ENCODE results near the gene CEP120. TPM values are rescaled to one million over a fixed set of nuclear protein-coding genes. Genes with fewer than 3 reads are reported as not detected.

The CEP120 gene
- total and polyA plus RNA-seq, 2 experiments from 2014 or later, result 4.9 to 16.3 TPM

DNA sequence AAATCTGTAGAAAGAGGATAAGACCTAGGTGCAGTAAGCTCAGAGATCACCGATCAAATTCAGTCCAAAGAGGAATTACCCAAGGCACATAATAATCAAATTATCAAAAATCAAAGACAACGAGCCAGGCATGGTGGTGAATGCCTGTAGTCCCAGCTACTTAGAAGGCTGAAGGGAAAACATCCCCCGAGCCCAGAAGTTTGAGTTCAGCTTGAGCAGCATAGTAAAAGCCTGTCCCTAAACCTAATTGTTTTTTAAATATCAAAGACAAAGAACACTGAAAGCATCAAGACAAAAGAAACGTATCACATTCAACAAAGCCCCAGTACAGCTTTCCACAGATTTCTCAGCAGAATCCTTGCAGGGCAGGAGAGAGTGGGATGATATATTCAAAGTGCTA, 122.9 kb downstream of the CEP120 start (continued):
- TF ChIP-seq, protein P1, sequence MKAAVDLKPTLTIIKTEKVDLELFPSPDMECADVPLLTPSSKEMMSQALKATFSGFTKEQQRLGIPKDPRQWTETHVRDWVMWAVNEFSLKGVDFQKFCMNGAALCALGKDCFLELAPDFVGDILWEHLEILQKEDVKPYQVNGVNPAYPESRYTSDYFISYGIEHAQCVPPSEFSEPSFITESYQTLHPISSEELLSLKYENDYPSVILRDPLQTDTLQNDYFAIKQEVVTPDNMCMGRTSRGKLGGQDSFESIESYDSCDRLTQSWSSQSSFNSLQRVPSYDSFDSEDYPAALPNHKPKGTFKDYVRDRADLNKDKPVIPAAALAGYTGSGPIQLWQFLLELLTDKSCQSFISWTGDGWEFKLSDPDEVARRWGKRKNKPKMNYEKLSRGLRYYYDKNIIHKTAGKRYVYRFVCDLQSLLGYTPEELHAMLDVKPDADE (IDR thresholded peaks at IDR 0.05), result no peak
- no peak for TF ChIP-seq JUNB (IDR thresholded peaks at IDR 0.05; ENCODE audit: unreplicated experiment)
- TF ChIP-seq STAT1 (IDR thresholded peaks at IDR 0.05; ENCODE audit: unreplicated experiment), result no peak
- TF ChIP-seq CREB1 (CRISPR knock-in tag; IDR thresholded peaks at IDR 0.05; ENCODE audit: low read depth), result no peak

DNA sequence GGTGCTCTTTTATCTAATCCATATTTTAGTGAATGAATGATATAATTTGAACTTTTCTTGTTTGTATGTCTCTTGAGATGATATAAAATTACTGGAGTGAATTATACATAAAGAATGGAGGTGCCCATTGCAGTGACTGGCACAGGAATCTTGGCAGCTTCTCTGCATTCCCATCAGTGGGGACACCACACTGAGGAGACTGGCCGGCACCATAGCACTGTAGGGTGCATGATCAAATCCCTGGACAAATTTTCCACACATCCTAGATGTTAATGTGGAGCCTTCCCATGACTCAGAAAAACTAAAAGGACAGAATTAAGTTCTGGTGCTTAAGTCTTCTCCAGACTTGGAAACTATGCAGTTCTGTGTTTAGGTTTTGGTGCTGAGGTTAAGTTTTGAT, 124.1 kb downstream of the CEP120 start:
- Histone ChIP-seq H3K36me3 (ENCODE audit: insufficient read depth) (no peaks in the 10 kb centered on the region), H3K79me2 (replicated peaks; ENCODE audit: insufficient read depth) (no peaks in the 10 kb centered on the region), H3K27me3 (ENCODE audit: insufficient read depth) (no peaks in the 10 kb centered on the region), H3F3A (replicated peaks; ENCODE audit: low read depth) (no peaks in the 10 kb centered on the region), H3K4me1 (ENCODE audit: insufficient read depth) (peaks cover 21% of the 10 kb centered on the region), H2AFZ (no peak overlapping the region), H4K20me1 (replicated peaks; ENCODE audit: insufficient read depth) (no peaks in the 10 kb centered on the region), H3K4me2 (no peak overlapping the region), H3K9me2 (ENCODE audit: insufficient read depth) (no peaks in the 10 kb centered on the region), H3K27ac (ENCODE audit: low read depth) (no peak overlapping the region), H3K4me3 (no peak overlapping the region)
- no peak overlapping the region for H3K4me3 Mint-ChIP-seq
- no peaks in the 10 kb centered on the region for H3K36me3 Mint-ChIP-seq (ENCODE audit: low read depth)
- TF ChIP-seq EZH2 (IDR thresholded peaks at IDR 0.05; ENCODE audit: low read depth, unreplicated experiment) (no peak), ZNF114 (CRISPR knock-in tag; IDR thresholded peaks at IDR 0.05) (no peak), STAT1 (IDR thresholded peaks at IDR 0.05; ENCODE audit: unreplicated experiment) (no peak)
- TF ChIP-seq, protein P2, sequence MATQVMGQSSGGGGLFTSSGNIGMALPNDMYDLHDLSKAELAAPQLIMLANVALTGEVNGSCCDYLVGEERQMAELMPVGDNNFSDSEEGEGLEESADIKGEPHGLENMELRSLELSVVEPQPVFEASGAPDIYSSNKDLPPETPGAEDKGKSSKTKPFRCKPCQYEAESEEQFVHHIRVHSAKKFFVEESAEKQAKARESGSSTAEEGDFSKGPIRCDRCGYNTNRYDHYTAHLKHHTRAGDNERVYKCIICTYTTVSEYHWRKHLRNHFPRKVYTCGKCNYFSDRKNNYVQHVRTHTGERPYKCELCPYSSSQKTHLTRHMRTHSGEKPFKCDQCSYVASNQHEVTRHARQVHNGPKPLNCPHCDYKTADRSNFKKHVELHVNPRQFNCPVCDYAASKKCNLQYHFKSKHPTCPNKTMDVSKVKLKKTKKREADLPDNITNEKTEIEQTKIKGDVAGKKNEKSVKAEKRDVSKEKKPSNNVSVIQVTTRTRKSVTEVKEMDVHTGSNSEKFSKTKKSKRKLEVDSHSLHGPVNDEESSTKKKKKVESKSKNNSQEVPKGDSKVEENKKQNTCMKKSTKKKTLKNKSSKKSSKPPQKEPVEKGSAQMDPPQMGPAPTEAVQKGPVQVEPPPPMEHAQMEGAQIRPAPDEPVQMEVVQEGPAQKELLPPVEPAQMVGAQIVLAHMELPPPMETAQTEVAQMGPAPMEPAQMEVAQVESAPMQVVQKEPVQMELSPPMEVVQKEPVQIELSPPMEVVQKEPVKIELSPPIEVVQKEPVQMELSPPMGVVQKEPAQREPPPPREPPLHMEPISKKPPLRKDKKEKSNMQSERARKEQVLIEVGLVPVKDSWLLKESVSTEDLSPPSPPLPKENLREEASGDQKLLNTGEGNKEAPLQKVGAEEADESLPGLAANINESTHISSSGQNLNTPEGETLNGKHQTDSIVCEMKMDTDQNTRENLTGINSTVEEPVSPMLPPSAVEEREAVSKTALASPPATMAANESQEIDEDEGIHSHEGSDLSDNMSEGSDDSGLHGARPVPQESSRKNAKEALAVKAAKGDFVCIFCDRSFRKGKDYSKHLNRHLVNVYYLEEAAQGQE (IDR thresholded peaks at IDR 0.05; ENCODE audit: unreplicated experiment), result no peak
- DNase-seq (ENCODE audit: low spot score) (no peak), ATAC-seq (no peak)
- H3K27me3 Mint-ChIP-seq (ENCODE audit: insufficient read depth, low read depth, poor library complexity), result no peaks in the 10 kb centered on the region
- H3K4me1 Mint-ChIP-seq, result peaks cover 23% of the 10 kb centered on the region
- H3K27ac Mint-ChIP-seq, result no peak overlapping the region
- peaks cover 2% of the 10 kb centered on the region; the same call in 1 of the 3 replicates for H3K9me3 Mint-ChIP-seq

DNA sequence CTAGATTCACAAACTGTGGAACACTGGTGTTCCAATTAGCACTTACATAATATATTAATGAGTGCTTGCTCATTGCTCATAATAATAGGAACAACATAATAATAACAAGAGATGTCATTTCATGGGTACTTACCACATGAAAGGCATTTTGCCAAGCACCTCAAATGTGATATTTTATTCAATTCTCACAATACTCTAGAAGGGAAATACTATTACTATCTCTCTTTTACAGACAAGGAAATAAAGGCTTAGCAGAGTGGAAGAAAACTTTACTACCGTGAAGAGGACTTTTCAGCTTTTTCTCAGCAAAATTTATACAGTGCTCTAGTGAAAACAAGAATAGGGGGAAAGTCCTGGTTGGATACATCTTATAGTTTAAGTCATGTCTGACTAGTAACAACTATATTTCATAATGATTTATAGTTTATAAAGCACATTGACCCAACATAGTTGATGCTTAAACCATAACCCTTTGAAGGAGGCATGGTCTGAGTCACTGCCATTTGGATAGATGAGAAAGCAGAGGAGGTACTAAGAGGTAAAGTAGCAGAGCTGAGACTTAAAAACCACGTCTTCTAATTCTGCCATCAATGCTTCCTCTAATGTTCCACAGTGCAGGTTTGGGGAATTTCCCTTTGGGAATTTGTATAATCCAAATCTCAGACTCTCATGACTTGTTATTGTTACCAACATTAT, 124.7 kb downstream of the CEP120 start:
- no peak for ATAC-seq
- no peaks in the 10 kb centered on the region for H3K27me3 ChIP-seq (ENCODE audit: insufficient read depth)
- H3F3A ChIP-seq (replicated peaks; ENCODE audit: low read depth), result no peaks in the 10 kb centered on the region
- no peak overlapping the region for H3K4me3 ChIP-seq
- H3K36me3 ChIP-seq (ENCODE audit: insufficient read depth), result no peaks in the 10 kb centered on the region
- TF ChIP-seq STAT1 (IDR thresholded peaks at IDR 0.05; ENCODE audit: unreplicated experiment) (no peak), ZNF331 (CRISPR knock-in tag; IDR thresholded peaks at IDR 0.05; ENCODE audit: low read depth) (no peak), JUNB (IDR thresholded peaks at IDR 0.05; ENCODE audit: unreplicated experiment) (no peak), CREB1 (CRISPR knock-in tag; IDR thresholded peaks at IDR 0.05; ENCODE audit: low read depth) (no peak), POLR2AphosphoS5 (IDR thresholded peaks at IDR 0.05; ENCODE audit: low read depth) (no peak), EZH2 (IDR thresholded peaks at IDR 0.05; ENCODE audit: low read depth, unreplicated experiment) (no peak)
- TF ChIP-seq, protein P2 (IDR thresholded peaks at IDR 0.05; ENCODE audit: unreplicated experiment), result no peak
- TF ChIP-seq, protein P1 (IDR thresholded peaks at IDR 0.05), result no peak
- H2AFZ ChIP-seq, result no peak overlapping the region
- no peak overlapping the region for H3K27ac ChIP-seq (ENCODE audit: low read depth)
- no peaks in the 10 kb centered on the region for H3K27me3 Mint-ChIP-seq (ENCODE audit: insufficient read depth, low read depth, poor library complexity)
- no peak overlapping the region for H3K4me3 Mint-ChIP-seq
- H4K20me1 ChIP-seq (replicated peaks; ENCODE audit: insufficient read depth), result no peaks in the 10 kb centered on the region
- no peaks in the 10 kb centered on the region for H3K36me3 Mint-ChIP-seq (ENCODE audit: low read depth)
- no peaks in the 10 kb centered on the region for H3K79me2 ChIP-seq (replicated peaks; ENCODE audit: insufficient read depth)
- H3K27ac Mint-ChIP-seq, result no peak overlapping the region
- DNase-seq (ENCODE audit: low spot score), result no peak
- peaks cover 21% of the 10 kb centered on the region for H3K4me1 Mint-ChIP-seq
- H3K4me1 ChIP-seq (ENCODE audit: insufficient read depth), result peaks cover 21% of the 10 kb centered on the region
- H3K9me3 Mint-ChIP-seq, result peaks cover 2% of the 10 kb centered on the region; the same call in 1 of the 3 replicates
- no peaks in the 10 kb centered on the region for H3K9me2 ChIP-seq (ENCODE audit: insufficient read depth)
- H3K4me2 ChIP-seq, result no peak overlapping the region

Data from GM23338 (cell line).